ENCODE results near the gene NTRK2. TPM values are rescaled to one million over a fixed set of nuclear protein-coding genes. Genes with fewer than 3 reads are reported as not detected.

NTRK2 gene
- total and polyA plus RNA-seq, 7 donors: 0.46 to 3.0 (median 2.1) TPM

- WGBS, 2 donors: 83 to 88% methylated on average over 9 of the region's 9 CpGs
- DNase-seq: no peak
- intact Hi-C loops (cut with DNase I): no loop called here
Measured at GRCh38 chr9:84818791-84819190, 149.3 kb downstream of the NTRK2 start.

GRCh38 chr9:84819491-84819991, 150.0 kb downstream of the NTRK2 start:
- DNase-seq: no peak
- Histone ChIP-seq H3K27ac (no peak overlapping the region), H3K36me3 (no peaks in the 10 kb centered on the region), H3K27me3 (no peaks in the 10 kb centered on the region), H3K4me1 (no peaks in the 10 kb centered on the region), H3K4me3 (no peak overlapping the region), H3K9me3 (no peaks in the 10 kb centered on the region)
- 81 to 89% methylated on average over 8 of the region's 8 CpGs for WGBS, 2 donors
- no peak for TF ChIP-seq EP300 (IDR thresholded peaks at IDR 0.05)
- TF ChIP-seq POLR2AphosphoS5 (IDR thresholded peaks at IDR 0.05): no peak
- TF ChIP-seq CTCF (IDR thresholded peaks at IDR 0.05): no peak
- no peak for TF ChIP-seq POLR2A (IDR thresholded peaks at IDR 0.05)
- intact Hi-C loops (cut with DNase I): no loop called here

More at GRCh38 chr9:84818791-84819190, 149.3 kb downstream of the NTRK2 start:
- Histone ChIP-seq H3K4me1 (no peaks in the 10 kb centered on the region), H3K36me3 (no peaks in the 10 kb centered on the region), H3K27me3 (no peaks in the 10 kb centered on the region), H3K27ac (no peak overlapping the region), H3K9me3 (no peaks in the 10 kb centered on the region), H3K4me3 (no peak overlapping the region)
- no peak for TF ChIP-seq POLR2AphosphoS5 (IDR thresholded peaks at IDR 0.05)
- no peak for TF ChIP-seq EP300 (IDR thresholded peaks at IDR 0.05)
- TF ChIP-seq CTCF (IDR thresholded peaks at IDR 0.05): no peak
- TF ChIP-seq POLR2A (IDR thresholded peaks at IDR 0.05): no peak

- WGBS, 2 donors: 65 to 80% methylated on average over 1 of the region's 1 CpG
Measured at GRCh38 chr9:84821431-84821830, 151.9 kb downstream of the NTRK2 start.

GRCh38 chr9:84822589-84823233, 153.2 kb downstream of the NTRK2 start:
- DNase-seq: no peak
- no peaks in the 10 kb centered on the region for H3K27me3 ChIP-seq
- intact Hi-C loops (cut with DNase I): no loop called here
- no peaks in the 10 kb centered on the region for H3K36me3 ChIP-seq
- TF ChIP-seq CTCF (IDR thresholded peaks at IDR 0.05) (no peak), POLR2A (IDR thresholded peaks at IDR 0.05) (no peak), EP300 (IDR thresholded peaks at IDR 0.05) (no peak), POLR2AphosphoS5 (IDR thresholded peaks at IDR 0.05) (no peak)
- WGBS, 2 donors: 78 to 88% methylated on average over 7 of the region's 7 CpGs
- no peaks in the 10 kb centered on the region for H3K4me1 ChIP-seq
- no peaks in the 10 kb centered on the region for H3K9me3 ChIP-seq
- H3K4me3 ChIP-seq: no peak overlapping the region
- no peak overlapping the region for H3K27ac ChIP-seq

More at GRCh38 chr9:84821431-84821830, 151.9 kb downstream of the NTRK2 start:
- TF ChIP-seq POLR2A (IDR thresholded peaks at IDR 0.05) (no peak), POLR2AphosphoS5 (IDR thresholded peaks at IDR 0.05) (no peak), EP300 (IDR thresholded peaks at IDR 0.05) (no peak), CTCF (IDR thresholded peaks at IDR 0.05) (no peak)
- Histone ChIP-seq H3K36me3 (no peaks in the 10 kb centered on the region), H3K27ac (no peak overlapping the region), H3K4me3 (no peak overlapping the region), H3K9me3 (no peaks in the 10 kb centered on the region), H3K4me1 (no peaks in the 10 kb centered on the region), H3K27me3 (no peaks in the 10 kb centered on the region)
- intact Hi-C loops (cut with DNase I): no loop called here
- no peak for DNase-seq
